HG03342 (cell line): ENCODE results near the gene VEZT.

Source experiments
- ATAC-seq: cut with Tn5 transposase; IDR thresholded peaks from one replicate; pipeline ENCODE4 v1.9.1; 2021; ENCODE audit warnings: mild to moderate bottlenecking, moderate library complexity; ENCODE audit not compliant: unreplicated experiment

The VEZT gene

GRCh38 chr12:95197636-95198035 is 20.0 kb upstream of the VEZT start:
- no peak for ATAC-seq

DNA sequence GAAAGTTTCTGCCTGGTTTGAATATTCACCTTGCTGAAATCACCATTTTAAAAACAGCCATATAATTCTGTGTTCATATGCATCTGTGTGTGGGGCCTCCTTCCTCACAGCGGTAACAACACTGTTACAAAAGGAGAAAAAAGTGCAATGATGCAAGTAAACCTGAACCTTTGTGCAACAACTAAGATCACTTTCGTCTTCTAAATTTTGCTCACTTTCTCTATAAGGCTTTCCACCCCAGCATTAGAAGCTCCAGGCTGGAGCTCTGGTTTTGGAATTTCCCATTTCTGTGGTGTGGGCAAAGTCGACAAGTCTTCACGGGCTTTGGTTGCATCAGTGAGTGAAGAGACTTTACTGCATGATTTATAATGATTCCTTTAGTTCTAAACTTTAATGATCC is 18.7 kb upstream of the VEZT start:
- ATAC-seq: peak; percentile 59

DNA sequence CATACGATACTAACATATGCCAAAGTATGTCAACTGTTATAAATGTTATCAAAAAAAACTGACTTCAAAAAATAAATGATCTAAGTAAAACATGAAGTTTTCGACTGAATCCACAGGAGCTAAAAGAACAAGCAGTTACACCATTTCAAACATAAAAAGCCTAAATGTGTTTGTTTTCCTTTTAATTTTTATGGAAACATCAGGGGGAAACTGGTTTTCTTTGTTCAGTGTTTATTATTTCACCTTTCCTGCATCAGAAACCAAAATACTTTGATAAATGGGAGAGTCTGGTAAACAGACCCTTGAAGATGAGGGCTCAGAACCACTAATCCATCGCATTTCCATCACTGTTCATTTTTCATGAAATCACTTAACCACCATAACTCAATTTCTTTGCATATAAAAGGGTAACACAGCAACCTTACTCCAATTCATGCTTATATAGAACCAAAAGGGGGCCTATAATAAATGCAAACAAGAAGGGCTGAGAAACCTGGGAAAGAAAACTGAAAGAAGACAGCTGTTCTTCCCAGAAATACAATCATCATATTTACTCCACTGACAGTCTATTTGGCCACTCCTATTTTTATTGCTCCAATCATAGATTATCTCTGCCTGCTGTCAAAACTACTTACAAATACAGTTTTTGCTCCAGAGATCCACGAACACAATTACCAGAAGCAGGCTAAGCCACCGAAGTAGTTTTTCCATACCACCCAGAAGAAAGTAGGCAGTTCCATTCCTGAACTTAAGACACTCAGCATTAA is 17.3 kb upstream of the VEZT start:
- no peak for ATAC-seq

- no peak for ATAC-seq
Measured at GRCh38 chr12:95201056-95201670, 16.4 kb upstream of the VEZT start.

DNA sequence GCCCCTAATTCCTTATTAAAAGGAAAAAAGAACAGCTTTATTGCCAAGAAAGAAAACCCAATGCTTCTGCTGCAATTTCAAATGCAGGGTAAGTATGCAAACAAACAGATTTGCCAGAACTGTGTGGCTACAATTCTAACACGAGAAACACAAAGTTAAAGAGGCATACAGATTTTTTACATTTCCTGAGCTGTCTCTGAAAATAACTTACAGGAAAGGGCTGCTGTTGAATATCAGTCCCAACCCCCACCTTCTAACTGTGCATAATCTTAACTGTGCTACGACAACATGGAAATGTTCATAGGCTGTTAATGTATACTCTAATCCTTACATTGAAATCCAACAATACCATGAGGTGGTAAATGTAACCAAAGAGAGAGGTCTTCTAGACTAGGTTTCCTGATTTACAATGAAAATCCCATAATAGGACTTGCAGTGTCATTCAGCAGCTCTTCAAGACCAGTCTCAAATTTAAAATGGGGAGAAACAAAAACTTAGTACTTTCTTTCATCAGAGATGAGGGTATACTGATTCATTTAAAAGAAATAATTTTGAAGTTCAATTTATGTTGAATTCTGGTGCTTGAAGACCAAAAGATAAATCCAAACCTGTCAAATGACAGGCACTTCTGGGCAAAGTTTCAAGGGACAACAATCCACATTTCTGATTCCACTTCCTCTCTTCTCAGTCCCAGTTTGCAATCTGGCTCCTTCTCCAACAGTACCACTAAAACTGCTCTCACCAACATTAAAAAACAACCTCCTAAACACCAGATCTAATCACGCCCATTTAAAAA is 14.7 kb upstream of the VEZT start:
- ATAC-seq: no peak

DNA sequence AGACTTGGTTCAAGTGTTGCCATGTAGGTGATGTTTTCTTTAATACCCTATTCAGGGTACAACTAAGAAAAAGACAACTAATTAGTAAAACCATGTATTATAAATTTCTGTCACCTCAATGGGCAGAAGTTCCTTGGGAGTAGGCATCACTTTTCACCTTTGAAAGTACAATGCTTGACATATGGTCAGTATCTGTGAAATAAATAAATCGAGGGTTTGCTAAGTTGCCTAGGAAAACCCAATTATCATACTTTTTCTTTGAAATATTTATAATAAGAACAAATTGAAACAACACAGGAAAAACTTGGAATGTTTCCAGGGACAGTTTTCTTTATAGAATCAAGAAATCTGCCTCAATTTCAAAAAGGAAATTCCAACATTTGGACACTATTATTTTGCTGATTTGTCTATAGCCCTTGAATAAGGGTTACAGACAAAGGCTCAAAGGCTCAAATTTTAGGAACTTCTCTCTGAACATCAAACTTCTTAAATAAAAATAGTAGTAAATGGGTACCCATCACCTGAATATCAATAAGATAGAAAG is 14.0 kb upstream of the VEZT start:
- no peak for ATAC-seq

- no peak for ATAC-seq
Measured at GRCh38 chr12:95204141-95204866, 13.3 kb upstream of the VEZT start.

- ATAC-seq: no peak
Measured at GRCh38 chr12:95205016-95205624, 12.5 kb upstream of the VEZT start.

GRCh38 chr12:95205685-95206084 is 11.9 kb upstream of the VEZT start:
- ATAC-seq: no peak

DNA sequence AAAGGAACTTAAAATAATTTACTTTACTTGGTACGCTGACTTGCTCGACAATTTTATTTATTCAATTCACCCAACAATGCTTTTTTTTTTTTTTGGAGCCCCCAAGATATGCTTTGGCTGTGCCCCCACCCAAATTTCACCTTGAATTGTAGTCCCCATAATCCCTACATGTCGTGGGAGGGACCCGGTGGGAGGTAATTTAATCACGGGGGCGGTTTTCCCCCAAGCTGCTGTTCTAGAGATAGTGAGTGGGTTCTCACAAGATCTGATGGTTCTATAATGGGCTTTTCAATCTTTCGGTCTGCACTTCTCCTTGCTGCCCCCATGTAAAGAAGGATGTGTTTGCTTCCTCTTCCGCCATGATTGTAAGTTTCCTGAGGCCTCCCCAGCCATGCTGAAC is 10.7 kb upstream of the VEZT start:
- no peak for ATAC-seq

DNA sequence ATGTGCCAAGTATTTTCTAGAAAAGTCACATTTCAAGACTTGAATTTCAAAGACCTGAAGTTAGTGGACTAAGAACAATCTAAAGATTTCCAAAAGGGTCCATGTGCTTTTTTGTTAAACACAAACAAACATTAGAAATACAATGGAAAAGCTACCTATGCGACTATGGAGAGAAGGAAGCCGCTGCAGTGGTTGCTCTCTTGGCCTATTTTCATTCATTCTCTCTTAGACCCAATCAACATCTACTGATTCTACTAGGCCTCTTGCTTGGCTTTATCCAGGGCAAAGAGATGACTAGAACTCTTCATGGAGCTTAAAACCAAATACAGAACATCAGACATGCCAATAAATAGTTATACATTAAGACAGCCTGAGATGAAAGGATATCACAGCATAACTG is 10.2 kb upstream of the VEZT start:
- ATAC-seq: no peak

GRCh38 chr12:95208678-95209077 is 8.9 kb upstream of the VEZT start:
- no peak for ATAC-seq

DNA sequence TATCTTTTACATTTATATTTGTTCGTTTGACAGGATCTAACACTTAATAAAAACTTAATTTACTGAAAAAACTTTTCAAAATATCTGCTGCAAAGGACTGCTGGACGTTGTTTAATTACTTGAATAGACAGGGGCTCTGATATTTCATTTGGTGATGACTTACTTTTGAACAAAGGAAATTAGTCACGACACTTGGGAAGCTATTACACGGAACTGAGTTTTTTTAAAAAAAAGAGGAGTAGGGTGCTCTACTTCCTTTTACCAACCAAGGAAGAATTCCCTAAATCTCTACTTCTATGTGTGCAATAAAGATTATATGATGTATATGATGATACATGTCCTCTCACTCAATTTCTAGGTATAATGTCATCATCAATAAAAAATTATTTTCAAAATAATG is 5.0 kb upstream of the VEZT start:
- ATAC-seq: no peak

- ATAC-seq: no peak
Measured at GRCh38 chr12:95213119-95213518, 4.5 kb upstream of the VEZT start.

- no peak for ATAC-seq
Measured at GRCh38 chr12:95213928-95214327, 3.7 kb upstream of the VEZT start.

- no peak for ATAC-seq
Measured at GRCh38 chr12:95214466-95214865, 3.1 kb upstream of the VEZT start.

DNA sequence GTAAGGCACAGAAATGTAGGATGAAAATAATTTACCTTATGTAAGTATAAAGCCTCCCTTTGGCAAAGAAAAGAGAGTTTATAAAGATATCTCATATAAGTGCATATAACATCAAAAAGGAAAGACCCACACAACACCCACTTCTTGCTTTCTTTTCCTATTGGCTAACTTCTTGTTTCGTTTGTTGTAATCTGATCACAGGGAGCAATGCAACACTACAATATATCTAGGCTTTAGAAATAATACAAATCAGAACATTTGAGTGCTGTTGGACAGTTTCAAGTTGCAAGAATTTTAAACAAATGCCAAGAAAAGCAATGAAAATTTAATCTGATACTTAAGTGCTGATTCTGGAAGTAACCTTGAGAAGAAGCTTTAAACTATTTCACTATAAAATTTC is 1.7 kb upstream of the VEZT start:
- no peak for ATAC-seq

DNA sequence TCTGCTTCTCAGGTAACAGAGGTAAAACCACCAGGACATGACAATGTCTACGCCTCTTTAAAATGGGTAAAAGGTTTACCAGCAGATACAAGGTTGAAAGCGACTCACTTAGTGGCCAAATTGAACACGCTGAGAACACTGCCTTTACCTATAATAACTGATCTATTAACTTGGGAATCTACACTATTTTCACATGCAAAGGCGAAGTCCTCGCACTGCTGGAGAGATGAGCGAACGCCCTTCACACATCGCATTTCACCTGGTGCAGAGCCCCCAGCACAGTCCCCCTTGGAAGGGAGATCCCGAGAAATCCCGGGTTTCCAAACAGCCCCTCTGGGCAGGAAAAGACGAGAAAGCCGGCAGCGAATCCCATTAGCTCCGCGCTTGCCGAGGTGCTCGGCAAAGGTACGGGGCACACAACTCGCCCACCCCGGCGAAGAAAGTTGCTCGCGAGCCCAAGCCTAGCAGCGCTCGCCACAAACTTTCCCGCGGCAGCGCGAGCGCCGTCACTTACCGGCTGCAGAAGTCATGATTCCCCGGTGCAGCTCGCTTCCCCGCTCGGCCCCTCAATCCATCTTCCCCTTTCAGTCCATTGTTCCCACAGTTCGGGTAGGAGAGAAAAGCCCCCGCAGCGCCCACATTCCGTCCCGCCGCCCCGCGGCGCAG is 763 bp upstream of the VEZT start:
- ATAC-seq: peak; percentile 17

GRCh38 chr12:95218150-95219133 is 835 bp downstream of the VEZT start:
- no peak for ATAC-seq
